HG02642 (cell line): ENCODE measurements around the gene SH2D6.
"Not testable (repeated sequence)": the region's sequence is repeated elsewhere in the genome, so short reads cannot be mapped to it uniquely, and the experiment has no call there.

Experiments used
- ATAC-seq: cut with Tn5 transposase; IDR thresholded peaks from one replicate; pipeline ENCODE4 v1.9.1; 2021; ENCODE audit warnings: mild to moderate bottlenecking; ENCODE audit not compliant: unreplicated experiment, poor library complexity

Gene SH2D6

GRCh38 chr2:85458601-85459563 lies 40.4 kb downstream of the SH2D6 start:
- ATAC-seq = no peak

DNA sequence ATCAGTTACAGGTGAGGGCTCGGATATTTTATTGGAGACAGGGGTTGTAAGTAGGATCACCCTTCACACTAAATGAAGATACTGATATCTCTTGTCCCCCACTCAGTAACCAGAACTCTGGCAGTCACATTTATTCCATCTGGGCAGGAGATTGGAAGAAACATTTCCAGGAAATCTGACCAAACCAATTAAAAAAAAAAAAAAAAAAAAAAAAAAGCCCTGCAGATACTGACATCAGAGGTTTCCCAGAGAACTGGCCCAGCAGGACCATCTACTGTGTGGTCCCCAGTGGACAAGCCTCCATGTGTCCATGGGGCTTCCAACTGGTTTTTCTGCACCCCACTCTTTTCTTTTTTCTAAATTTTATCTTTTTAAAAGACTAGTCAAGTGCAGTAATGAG lies 41.3 kb downstream of the SH2D6 start:
- ATAC-seq = no peak

GRCh38 chr2:85462322-85462721 lies 43.8 kb downstream of the SH2D6 start:
- ATAC-seq = no peak

DNA sequence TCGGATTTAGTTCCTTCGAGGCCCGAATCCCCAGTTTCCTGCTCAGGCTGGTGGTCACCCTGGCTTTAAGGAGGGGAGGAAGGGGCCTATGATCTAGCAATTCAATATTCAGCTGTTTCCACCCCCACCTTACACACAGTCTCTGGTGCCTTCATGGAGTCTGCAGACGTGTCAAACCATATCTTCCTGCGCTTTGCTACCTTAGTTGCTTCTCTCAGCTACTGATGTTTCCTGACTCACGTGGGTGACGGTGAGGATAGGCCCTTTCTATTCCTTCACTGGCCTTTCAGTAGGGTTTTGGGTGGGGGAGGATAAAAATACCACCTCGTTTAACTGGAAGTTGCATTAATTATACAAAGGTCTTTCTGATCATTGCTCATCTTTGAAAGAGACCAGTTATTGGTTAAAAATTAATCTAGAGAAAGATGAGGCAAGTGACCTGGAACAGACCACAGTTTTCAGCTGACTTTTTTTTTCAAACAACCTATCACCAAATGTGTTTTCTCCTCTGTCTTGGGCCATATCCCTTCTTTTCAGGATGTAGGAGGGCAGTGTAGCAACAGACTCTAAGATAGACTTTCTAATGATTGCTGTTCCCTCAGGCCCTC lies 49.7 kb downstream of the SH2D6 start:
- no peak for ATAC-seq

GRCh38 chr2:85468704-85469349 lies 50.3 kb downstream of the SH2D6 start:
- no peak for ATAC-seq

GRCh38 chr2:85470850-85471800 lies 52.6 kb downstream of the SH2D6 start:
- ATAC-seq = no peak

GRCh38 chr2:85472261-85472660 lies 53.7 kb downstream of the SH2D6 start:
- no peak for ATAC-seq

DNA sequence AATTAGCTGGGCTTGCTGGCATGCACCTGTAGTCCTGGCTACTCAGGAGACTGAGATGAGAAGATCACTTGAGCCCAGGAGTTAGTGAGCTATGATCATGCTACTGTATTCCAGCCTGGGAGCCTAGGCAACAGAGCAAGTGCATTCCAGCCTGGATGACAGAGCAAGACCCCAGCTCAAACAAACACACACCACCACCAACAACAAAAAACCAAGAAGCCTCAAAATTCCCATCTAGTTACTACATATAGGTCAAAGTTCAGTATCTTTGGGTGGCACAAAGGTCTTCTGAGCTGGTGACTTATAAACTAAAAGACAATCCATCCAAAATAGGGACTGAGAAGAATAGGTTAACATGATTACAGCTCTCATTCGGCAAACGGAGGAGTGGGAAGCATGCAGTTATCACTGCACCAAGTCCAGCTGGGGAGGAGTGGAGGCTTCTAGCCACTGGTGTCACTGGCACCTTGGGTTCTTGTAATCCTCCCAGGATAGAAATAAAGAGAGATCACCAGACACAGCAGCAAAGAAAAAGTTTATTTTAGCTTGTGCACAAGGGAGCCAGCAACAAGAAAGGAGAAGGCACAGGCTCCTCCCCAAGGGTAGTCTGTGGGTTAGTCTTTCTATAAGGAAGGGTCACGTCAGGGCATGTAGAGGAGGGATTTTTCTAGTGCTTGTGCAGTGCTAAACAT lies 57.4 kb downstream of the SH2D6 start:
- no peak for ATAC-seq

DNA sequence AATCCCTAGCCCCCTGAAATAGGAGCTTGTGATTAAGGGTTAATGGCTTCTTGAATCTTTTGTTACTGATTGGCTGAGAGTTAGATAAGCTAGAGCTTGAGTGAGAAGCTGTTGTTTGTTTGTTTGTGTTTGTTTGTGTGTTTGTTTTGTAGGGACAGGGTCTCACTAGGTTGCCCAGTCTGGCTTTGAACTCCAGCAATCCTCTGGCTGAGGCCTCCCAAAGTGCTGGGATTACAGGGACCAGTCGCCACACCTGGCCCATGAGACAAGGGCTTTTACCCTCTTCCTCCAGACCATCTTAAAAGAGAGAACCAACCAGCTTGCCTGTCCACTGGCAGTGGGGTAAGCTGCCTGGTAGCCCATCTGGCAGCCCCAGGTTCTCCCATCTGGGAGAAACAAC lies 58.1 kb downstream of the SH2D6 start:
- no peak for ATAC-seq

GRCh38 chr2:85477884-85478283 lies 59.4 kb downstream of the SH2D6 start:
- no peak for ATAC-seq

DNA sequence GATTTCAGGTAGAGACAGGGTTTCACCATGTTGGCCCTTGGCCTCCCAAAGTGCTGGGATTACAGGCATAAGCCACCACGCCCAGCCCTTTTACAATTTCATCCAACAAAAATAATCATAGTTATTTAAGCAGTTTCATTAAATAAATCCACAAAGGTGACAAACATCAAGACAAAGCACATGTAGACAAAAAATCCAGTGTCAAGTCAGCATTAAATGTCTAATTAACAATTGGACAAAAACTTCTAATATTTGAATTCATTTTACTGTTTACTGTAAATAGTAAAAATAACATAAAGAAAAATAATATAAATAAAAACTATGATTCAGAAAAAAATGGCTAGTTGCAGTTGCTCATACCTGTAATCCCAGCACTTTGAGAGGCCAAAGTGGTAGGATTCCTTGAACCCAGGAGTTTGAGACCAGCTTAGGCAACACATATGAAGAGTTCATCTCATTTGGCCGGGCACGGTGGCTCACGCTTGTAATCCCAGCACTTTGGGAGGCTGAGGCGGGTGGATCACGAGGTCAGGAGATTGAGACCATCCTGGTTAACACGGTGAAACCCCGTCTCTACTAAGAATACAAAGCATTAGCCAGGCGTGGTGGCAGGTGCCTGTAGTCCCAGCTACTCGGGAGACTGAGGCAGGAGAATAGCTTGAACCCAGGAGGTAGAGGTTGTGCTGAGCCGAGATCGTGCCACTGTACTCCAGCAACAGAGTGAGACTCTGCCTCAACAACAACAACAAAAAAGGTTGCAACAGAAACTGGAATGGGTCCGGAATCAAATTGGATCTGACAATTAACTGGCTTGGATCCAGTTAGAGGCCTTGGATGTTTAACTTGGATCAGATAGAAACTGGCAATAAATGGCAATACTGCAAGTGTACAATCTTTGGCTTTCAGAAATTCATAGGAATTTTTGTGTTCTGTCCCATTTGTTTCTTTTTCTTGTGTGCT lies 63.6 kb downstream of the SH2D6 start:
- no peak for ATAC-seq

DNA sequence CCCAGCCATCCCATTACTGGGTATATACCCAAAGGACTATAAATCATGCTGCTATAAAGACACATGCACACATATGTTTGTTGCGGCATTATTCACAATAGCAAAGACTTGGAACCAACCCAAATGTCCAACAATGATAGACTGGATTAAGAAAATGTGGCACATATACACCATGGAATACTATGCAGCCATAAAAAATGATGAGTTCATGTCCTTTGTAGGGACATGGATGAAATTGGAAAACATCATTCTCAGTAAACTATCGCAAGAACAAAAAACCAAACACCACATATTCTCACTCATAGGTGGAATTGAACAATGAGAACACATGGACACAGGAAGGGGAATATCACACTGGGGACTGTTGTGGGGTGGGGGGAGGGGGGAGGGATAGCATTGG lies 66.1 kb downstream of the SH2D6 start:
- ATAC-seq = not testable (repeated sequence)

GRCh38 chr2:85485815-85486214 lies 67.3 kb downstream of the SH2D6 start:
- no peak for ATAC-seq
